ENCODE results near the gene GPM6B. TPM values are rescaled to one million over a fixed set of nuclear protein-coding genes. Genes with fewer than 3 reads are reported as not detected.
"Not testable (repeated sequence)": the region's sequence is repeated elsewhere in the genome, so short reads cannot be mapped to it uniquely, and the experiment has no call there.

GPM6B gene
- total and polyA plus RNA-seq, 5 experiments from 2014 or later = 0.16 to 0.68 (median 0.46) TPM; not detected in 2

DNA sequence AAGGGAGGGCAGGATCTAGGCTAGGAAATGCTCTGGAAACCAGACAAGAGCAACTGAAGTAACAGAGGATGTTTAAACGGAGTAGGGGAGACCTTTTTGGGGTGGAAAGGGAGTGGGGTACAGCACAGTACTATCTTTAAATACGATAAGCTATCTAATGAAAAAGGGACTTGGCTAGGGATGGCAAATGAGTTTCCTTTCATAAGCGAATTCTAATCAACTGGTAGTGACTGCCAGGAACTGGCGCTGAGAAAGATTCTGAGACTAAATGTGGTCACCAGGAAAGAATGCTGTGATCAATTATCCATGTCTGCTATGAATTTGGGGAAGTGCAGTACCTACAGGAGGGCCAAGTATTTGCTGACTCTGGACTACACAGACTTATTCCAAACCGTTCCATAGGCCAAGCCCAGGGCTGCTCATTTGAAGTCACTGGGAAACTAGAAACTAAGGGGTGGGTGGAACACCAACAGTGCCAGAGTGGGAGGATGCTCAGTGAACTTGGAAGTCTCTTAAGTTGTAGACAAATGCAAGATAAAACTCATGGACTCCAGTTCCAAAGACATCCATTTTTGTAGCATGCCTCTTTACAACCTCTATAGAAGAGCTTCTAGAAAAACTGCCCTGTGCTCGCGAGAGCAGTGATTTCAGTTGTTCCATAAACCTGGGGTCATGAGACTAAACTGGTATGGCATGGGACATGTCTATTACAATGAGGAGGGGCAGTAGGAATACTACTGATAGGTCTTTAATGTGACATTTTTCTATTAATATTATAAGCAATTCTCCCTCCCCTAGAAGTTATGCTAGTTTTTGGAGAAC, 84.4 kb downstream of the GPM6B start:
- ATAC-seq (no peak), DNase-seq (no peak)
- no peaks in the 10 kb centered on the region for H3K27me3 Mint-ChIP-seq
- H3K4me3 Mint-ChIP-seq = peak overlapping the region in 9 of 10 donors; percentile 8 to 99 (median 94)
- POLR2A ChIA-PET = interaction anchor here (2.9 to 3.2 kb wide), 2 partner anchors 8 to 21 kb away, joined by 9 to 35 read pairs; no protein-coding TSS in a partner anchor
- peak overlapping the region in 9 of 10 donors; percentile 2 to 99 (median 74) for H3K27ac Mint-ChIP-seq
- peaks cover 14 to 45% (median 27%) of the 10 kb centered on the region in 3 donors for H3K36me3 Mint-ChIP-seq
- peaks cover 0 to 30% (median 0%) of the 10 kb centered on the region in 9 donors for H3K9me3 Mint-ChIP-seq
- H3K4me1 Mint-ChIP-seq = peaks cover 21 to 84% (median 48%) of the 10 kb centered on the region in 4 donors

DNA sequence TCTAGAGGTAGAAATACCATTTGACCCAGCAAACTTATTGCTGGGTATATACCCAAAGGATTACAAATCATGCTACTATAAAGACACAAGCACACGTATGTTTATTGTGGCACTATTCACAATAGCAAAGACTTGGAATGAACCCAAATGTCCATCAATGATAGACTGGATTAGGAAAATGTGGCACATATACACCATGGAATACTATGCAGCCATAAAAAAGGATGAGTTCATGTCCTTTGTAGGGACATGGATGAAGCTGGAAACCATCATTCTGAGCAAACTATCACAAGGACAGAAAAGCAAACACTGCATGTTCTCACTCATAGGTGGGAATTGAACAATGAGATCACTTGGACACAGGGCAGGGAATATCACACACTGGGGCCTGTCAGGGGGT, 86.4 kb downstream of the GPM6B start:
- Mint-ChIP-seq H3K9me3 (peaks cover 0 to 49% (median 0%) of the 10 kb centered on the region in 9 donors), H3K4me3 (peak overlapping the region in 1 of 10 donors; percentile 21), H3K36me3 (peaks cover 26 to 45% (median 29%) of the 10 kb centered on the region in 3 donors), H3K27ac (peak overlapping the region in 2 of 10 donors; percentile 37 to 71), H3K4me1 (peaks cover 24 to 88% (median 58%) of the 10 kb centered on the region in 4 donors)
- DNase-seq, POLR2A ChIA-PET, H3K27me3 Mint-ChIP-seq, ATAC-seq: not testable (repeated sequence)

DNA sequence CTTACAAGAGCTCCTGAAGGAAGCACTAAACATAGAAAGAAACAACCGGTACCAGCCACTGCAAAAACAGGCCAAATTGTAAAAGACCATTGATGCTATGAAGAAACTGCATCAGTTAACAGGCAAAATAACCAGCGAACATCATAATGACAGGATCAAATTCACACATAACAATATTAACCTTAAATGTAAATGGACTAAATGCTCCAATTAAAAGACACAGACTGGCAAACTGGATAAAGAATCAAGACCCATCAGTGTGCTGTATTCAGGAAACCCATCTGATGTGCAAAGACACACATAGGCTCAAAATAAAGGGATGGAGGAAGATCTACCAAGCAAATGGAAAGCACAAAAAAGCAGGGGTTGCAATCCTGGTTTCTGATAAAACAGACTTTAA, 90.3 kb downstream of the GPM6B start:
- H3K9me3 Mint-ChIP-seq = peaks cover 0 to 39% (median 0%) of the 10 kb centered on the region in 9 donors
- peaks cover 29 to 48% (median 29%) of the 10 kb centered on the region in 3 donors for H3K36me3 Mint-ChIP-seq
- peaks cover 23 to 87% (median 57%) of the 10 kb centered on the region in 4 donors for H3K4me1 Mint-ChIP-seq
- H3K27ac Mint-ChIP-seq = peak overlapping the region in 6 of 10 donors; percentile 33 to 89 (median 72)
- H3K27me3 Mint-ChIP-seq, DNase-seq, POLR2A ChIA-PET, ATAC-seq: not testable (repeated sequence)
- H3K4me3 Mint-ChIP-seq = peak overlapping the region in 1 of 10 donors; percentile 17

DNA sequence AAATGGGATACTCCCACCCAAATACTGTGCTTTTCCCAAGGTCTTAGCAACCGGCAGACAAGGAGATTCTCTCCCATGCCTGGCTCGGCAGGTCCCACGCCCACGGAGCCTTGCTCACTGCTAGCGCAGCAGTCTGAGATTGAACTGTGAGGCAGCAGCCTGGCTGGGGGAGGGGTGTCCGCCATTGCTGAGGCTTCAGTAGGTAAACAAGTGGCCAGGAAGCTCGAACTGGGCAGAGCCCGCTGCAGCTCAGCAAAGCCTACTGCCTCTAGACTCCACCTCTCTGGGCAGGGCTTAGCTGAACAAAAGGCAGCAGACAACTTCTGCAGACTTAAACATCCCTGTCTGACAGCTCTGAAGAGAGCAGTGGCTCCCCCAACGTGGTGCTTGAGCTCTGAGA, 92.0 kb downstream of the GPM6B start:
- peak overlapping the region in 8 of 10 donors; percentile 13 to 62 (median 38) for H3K4me3 Mint-ChIP-seq
- POLR2A ChIA-PET = interaction anchor here (0.6 to 2.7 kb wide), 4 partner anchors 9 to 36 kb away, joined by 3 to 35 read pairs (median 6); partner anchors contain the start of genes OFD1, RAB9A and TRAPPC2
- peak in 8 of 10 donors; percentile 14 to 64 (median 37) for DNase-seq
- H3K27ac Mint-ChIP-seq = peak overlapping the region in 9 of 10 donors; percentile 31 to 89 (median 74)
- H3K36me3 Mint-ChIP-seq = peaks cover 23 to 56% (median 29%) of the 10 kb centered on the region in 3 donors
- peaks cover 0 to 34% (median 0%) of the 10 kb centered on the region in 9 donors for H3K9me3 Mint-ChIP-seq
- peaks cover 23 to 79% (median 55%) of the 10 kb centered on the region in 4 donors for H3K4me1 Mint-ChIP-seq
- H3K27me3 Mint-ChIP-seq = not testable (repeated sequence)
- peak in 1 of 2 donors; percentile 25 for ATAC-seq

- peak overlapping the region; percentile 31 to 86 (median 70) for H3K27ac Mint-ChIP-seq
- peak overlapping the region in 1 of 10 donors; percentile 19 for H3K4me3 Mint-ChIP-seq
- ATAC-seq (no peak), DNase-seq (no peak)
- H3K4me1 Mint-ChIP-seq = peaks cover 24 to 73% (median 56%) of the 10 kb centered on the region in 4 donors
- peaks cover 0 to 16% (median 0%) of the 10 kb centered on the region in 9 donors for H3K9me3 Mint-ChIP-seq
- POLR2A ChIA-PET = interaction anchor here (0.7 to 1.6 kb wide), 6 partner anchors 13 to 771 kb away, joined by 3 to 11 read pairs (median 6); partner anchors contain the start of genes OFD1, RAB9A and TRAPPC2
- H3K36me3 Mint-ChIP-seq = peaks cover 3 to 38% (median 24%) of the 10 kb centered on the region in 3 donors
- H3K27me3 Mint-ChIP-seq = no peaks in the 10 kb centered on the region
Measured at GRCh38 chrX:13721819-13722519, 94.9 kb downstream of the GPM6B start.

- peaks cover 3 to 37% (median 19%) of the 10 kb centered on the region in 3 donors for H3K36me3 Mint-ChIP-seq
- no peak overlapping the region for H3K4me3 Mint-ChIP-seq
- no peak for ATAC-seq
- POLR2A ChIA-PET = interaction anchor here (0.7 to 1.6 kb wide), 5 partner anchors 13 to 771 kb away, joined by 3 to 11 read pairs (median 5); partner anchors contain the start of genes OFD1, RAB9A and TRAPPC2
- DNase-seq = no peak
- peak overlapping the region in 7 of 10 donors; percentile 25 to 84 (median 69) for H3K27ac Mint-ChIP-seq
- H3K27me3 Mint-ChIP-seq = no peaks in the 10 kb centered on the region
- H3K4me1 Mint-ChIP-seq = peaks cover 20 to 70% (median 53%) of the 10 kb centered on the region in 4 donors
- peaks cover 0 to 10% (median 0%) of the 10 kb centered on the region in 9 donors for H3K9me3 Mint-ChIP-seq
Measured at GRCh38 chrX:13721371-13721770, 95.5 kb downstream of the GPM6B start.

Other genes starting within 250 kb of the GPM6B start
- gene EGFL6, start 247.5 kb downstream of the GPM6B start, total RNA-seq = not detected
- gene EGFL6, start 247.5 kb downstream of the GPM6B start, polyA plus RNA-seq = not detected
- 10 to 100 TPM; 13.7 to 14.5 TPM for gene TCEANC, start 164.0 kb downstream of the GPM6B start, total RNA-seq
- gene TCEANC, start 164.0 kb downstream of the GPM6B start, polyA plus RNA-seq = 10 to 100 TPM in 1 of 3 donors, 1 to 10 TPM in 2; 6.2 to 11.5 (median 8.7) TPM
- 10 to 100 TPM; 13.7 to 14.0 TPM for gene RAB9A, start 128.0 kb downstream of the GPM6B start, total RNA-seq
- gene RAB9A, start 128.0 kb downstream of the GPM6B start, polyA plus RNA-seq = 10 to 100 TPM; 15.6 to 22.1 (median 17.3) TPM
- 10 to 100 TPM; 34.3 to 35.5 TPM for gene TRAPPC2, start 82.5 kb downstream of the GPM6B start, total RNA-seq
- 10 to 100 TPM; 25.7 to 51.5 (median 31.9) TPM for gene TRAPPC2, start 82.5 kb downstream of the GPM6B start, polyA plus RNA-seq
- gene OFD1, start 82.3 kb downstream of the GPM6B start, total RNA-seq = 100 to 1,000 TPM; 119 to 127 TPM
- gene OFD1, start 82.3 kb downstream of the GPM6B start, polyA plus RNA-seq = 10 to 100 TPM; 27.3 to 37.6 (median 33.8) TPM
- gene GEMIN8, start 212.8 kb upstream of the GPM6B start, total RNA-seq = 10 to 100 TPM in 1 of 2 experiments, 1 to 10 TPM in 1; 8.6 to 10.2 TPM
- gene GEMIN8, start 212.8 kb upstream of the GPM6B start, polyA plus RNA-seq = 10 to 100 TPM; 20.7 to 25.9 (median 23.9) TPM

Measured in naive thymus-derived CD8-positive, alpha-beta T cell (primary cell).